ENCODE data around the gene FAM110A.

Gene FAM110A

DNA sequence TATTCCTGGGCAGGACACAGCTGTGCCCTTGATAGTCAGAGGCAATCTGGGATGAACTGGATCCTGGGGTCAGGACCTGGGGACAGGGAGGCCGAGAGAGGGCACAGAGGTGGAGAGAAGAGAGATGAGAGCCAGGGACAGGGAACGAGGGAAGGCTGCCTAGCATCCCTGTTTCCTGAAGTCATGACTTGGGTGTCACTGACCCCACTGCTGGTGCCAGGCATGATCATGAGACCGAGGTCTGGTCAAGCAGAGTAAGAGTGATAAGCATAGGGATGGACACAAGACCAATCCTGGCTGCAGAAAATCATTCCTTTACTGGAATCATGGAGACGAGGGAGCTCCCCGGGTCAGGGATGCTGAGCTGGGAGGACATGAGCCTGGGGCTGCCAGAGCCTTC is 36.1 kb downstream of the FAM110A start:
- no peaks in the 10 kb centered on the region for H3K79me2 ChIP-seq (ENCODE audit: insufficient read depth, low read length)
- H4K20me1 ChIP-seq (ENCODE audit: insufficient read depth, low read length, poor library complexity, severe bottlenecking) = no peaks in the 10 kb centered on the region
- H3K4me3 ChIP-seq (ENCODE audit: low read length, poor library complexity, severe bottlenecking) = no peak overlapping the region
- TF ChIP-seq, protein P1, sequence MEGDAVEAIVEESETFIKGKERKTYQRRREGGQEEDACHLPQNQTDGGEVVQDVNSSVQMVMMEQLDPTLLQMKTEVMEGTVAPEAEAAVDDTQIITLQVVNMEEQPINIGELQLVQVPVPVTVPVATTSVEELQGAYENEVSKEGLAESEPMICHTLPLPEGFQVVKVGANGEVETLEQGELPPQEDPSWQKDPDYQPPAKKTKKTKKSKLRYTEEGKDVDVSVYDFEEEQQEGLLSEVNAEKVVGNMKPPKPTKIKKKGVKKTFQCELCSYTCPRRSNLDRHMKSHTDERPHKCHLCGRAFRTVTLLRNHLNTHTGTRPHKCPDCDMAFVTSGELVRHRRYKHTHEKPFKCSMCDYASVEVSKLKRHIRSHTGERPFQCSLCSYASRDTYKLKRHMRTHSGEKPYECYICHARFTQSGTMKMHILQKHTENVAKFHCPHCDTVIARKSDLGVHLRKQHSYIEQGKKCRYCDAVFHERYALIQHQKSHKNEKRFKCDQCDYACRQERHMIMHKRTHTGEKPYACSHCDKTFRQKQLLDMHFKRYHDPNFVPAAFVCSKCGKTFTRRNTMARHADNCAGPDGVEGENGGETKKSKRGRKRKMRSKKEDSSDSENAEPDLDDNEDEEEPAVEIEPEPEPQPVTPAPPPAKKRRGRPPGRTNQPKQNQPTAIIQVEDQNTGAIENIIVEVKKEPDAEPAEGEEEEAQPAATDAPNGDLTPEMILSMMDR (conservative IDR thresholded peaks at IDR 0.05; ENCODE audit: low read length) = no peak
- TF ChIP-seq EZH2phosphoT487 (IDR thresholded peaks at IDR 0.05; ENCODE audit: borderline replicate concordance) = no peak
- H3F3A ChIP-seq (ENCODE audit: low read depth) = no peaks in the 10 kb centered on the region
- H3K27me3 ChIP-seq (ENCODE audit: insufficient read depth, low read length, poor library complexity, severe bottlenecking) = no peaks in the 10 kb centered on the region
- no peaks in the 10 kb centered on the region for H3K9me2 ChIP-seq (replicated peaks; ENCODE audit: low read depth, low read length)
- no peak overlapping the region for H3K4me2 ChIP-seq (ENCODE audit: low read depth, low read length, poor library complexity, severe bottlenecking)
- H3K36me3 ChIP-seq (ENCODE audit: insufficient read depth, low read length) = no peaks in the 10 kb centered on the region
- H3K9me3 ChIP-seq (ENCODE audit: insufficient read depth, low read depth, low read length) = no peaks in the 10 kb centered on the region
- H2AFZ ChIP-seq (ENCODE audit: low read length) = no peak overlapping the region
- no peaks in the 10 kb centered on the region for H3K4me1 ChIP-seq (ENCODE audit: insufficient read depth, low read length, poor library complexity, severe bottlenecking)
- H3K9ac ChIP-seq (ENCODE audit: low read depth, low read length, poor library complexity, severe bottlenecking) = no peak overlapping the region

DNA sequence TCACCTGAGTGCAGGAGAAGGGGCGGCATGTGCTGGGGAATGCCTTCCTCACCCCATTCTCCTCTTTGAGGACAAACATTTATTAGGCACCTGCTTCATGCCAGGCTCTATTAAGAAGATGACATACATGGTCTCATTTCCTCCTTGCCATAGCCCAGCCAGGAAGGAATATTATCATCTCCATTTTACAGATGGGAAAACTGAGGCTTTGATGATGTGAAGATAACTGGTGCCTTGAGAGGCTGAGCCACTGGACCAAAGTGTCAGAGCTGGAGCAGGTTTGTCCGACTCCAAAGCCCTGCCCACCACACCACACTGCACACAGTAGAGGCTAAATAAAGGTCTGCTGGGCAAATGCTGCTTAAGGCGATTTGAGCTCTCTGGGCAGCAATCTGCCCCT is 37.2 kb downstream of the FAM110A start:
- no peaks in the 10 kb centered on the region for H3K79me2 ChIP-seq (ENCODE audit: insufficient read depth, low read length)
- no peak for TF ChIP-seq EZH2phosphoT487 (IDR thresholded peaks at IDR 0.05; ENCODE audit: borderline replicate concordance)
- TF ChIP-seq, protein P1 (conservative IDR thresholded peaks at IDR 0.05; ENCODE audit: low read length) = no peak
- H3K4me3 ChIP-seq (ENCODE audit: low read length, poor library complexity, severe bottlenecking) = no peak overlapping the region
- H3K4me1 ChIP-seq (ENCODE audit: insufficient read depth, low read length, poor library complexity, severe bottlenecking) = no peaks in the 10 kb centered on the region
- no peaks in the 10 kb centered on the region for H3K36me3 ChIP-seq (ENCODE audit: insufficient read depth, low read length)
- H3K9me3 ChIP-seq (ENCODE audit: insufficient read depth, low read depth, low read length) = no peaks in the 10 kb centered on the region
- H4K20me1 ChIP-seq (ENCODE audit: insufficient read depth, low read length, poor library complexity, severe bottlenecking) = no peaks in the 10 kb centered on the region
- no peaks in the 10 kb centered on the region for H3K27me3 ChIP-seq (ENCODE audit: insufficient read depth, low read length, poor library complexity, severe bottlenecking)
- H3F3A ChIP-seq (ENCODE audit: low read depth) = no peaks in the 10 kb centered on the region
- no peak overlapping the region for H2AFZ ChIP-seq (ENCODE audit: low read length)
- no peak overlapping the region for H3K9ac ChIP-seq (ENCODE audit: low read depth, low read length, poor library complexity, severe bottlenecking)
- no peak overlapping the region for H3K4me2 ChIP-seq (ENCODE audit: low read depth, low read length, poor library complexity, severe bottlenecking)
- H3K9me2 ChIP-seq (replicated peaks; ENCODE audit: low read depth, low read length) = no peaks in the 10 kb centered on the region

DNA sequence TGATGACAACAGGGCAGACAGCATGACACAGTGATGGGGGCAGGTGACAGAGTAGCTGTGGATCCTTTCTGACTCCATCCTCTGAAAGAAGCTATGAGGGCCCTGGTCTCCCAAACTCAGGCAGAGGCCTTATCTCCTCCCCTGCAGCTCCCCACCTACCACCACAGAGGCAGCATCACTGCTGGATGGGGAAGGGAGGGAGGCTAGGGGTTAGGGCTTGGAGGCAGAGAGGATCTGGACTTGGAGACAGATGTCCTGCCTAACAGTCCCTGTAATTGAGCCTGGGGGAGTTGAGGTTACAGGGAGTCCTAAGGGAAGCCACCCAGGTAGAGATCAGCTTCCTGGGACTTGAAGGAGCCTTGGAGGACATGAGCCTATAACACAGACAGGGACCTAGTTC is 37.9 kb downstream of the FAM110A start:
- Histone ChIP-seq H3K79me2 (ENCODE audit: insufficient read depth, low read length) (no peaks in the 10 kb centered on the region), H3K36me3 (ENCODE audit: insufficient read depth, low read length) (no peaks in the 10 kb centered on the region)

More for the DNA sequence above, 37.9 kb downstream of the FAM110A start:
- Histone ChIP-seq H2AFZ (ENCODE audit: low read length) (no peak overlapping the region), H3K27me3 (ENCODE audit: insufficient read depth, low read length, poor library complexity, severe bottlenecking) (no peaks in the 10 kb centered on the region), H4K20me1 (ENCODE audit: insufficient read depth, low read length, poor library complexity, severe bottlenecking) (no peaks in the 10 kb centered on the region), H3K4me2 (ENCODE audit: low read depth, low read length, poor library complexity, severe bottlenecking) (no peak overlapping the region), H3K4me1 (ENCODE audit: insufficient read depth, low read length, poor library complexity, severe bottlenecking) (no peaks in the 10 kb centered on the region), H3K9ac (ENCODE audit: low read depth, low read length, poor library complexity, severe bottlenecking) (no peak overlapping the region), H3K9me2 (replicated peaks; ENCODE audit: low read depth, low read length) (no peaks in the 10 kb centered on the region), H3F3A (ENCODE audit: low read depth) (no peaks in the 10 kb centered on the region), H3K4me3 (ENCODE audit: low read length, poor library complexity, severe bottlenecking) (no peak overlapping the region), H3K9me3 (ENCODE audit: insufficient read depth, low read depth, low read length) (no peaks in the 10 kb centered on the region)
- no peak for TF ChIP-seq EZH2phosphoT487 (IDR thresholded peaks at IDR 0.05; ENCODE audit: borderline replicate concordance)
- TF ChIP-seq, protein P1 (conservative IDR thresholded peaks at IDR 0.05; ENCODE audit: low read length) = no peak
